ENCODE data around the gene UGGT2. TPM values are rescaled to one million over a fixed set of nuclear protein-coding genes. Genes with fewer than 3 reads are reported as not detected.
"Not testable (repeated sequence)": the region's sequence is repeated elsewhere in the genome, so short reads cannot be mapped to it uniquely, and the experiment has no call there.

UGGT2 gene
- total and polyA plus RNA-seq, 9 of the 15 experiments (the other 6 are each of a cell fraction or from before 2014, with no cell fraction given): 3.5 to 24.5 (median 18.3) TPM

GRCh38 chr13:95858286-95859075 is 194.7 kb downstream of the UGGT2 start:
- no peaks in the 10 kb centered on the region for H3K4me1 ChIP-seq (replicated peaks in 1 of 2; ENCODE audit: control insufficient read depth in 2 of 2, insufficient read depth in 2 of 2, low read length in 2 of 2)
- H3K9ac ChIP-seq (ENCODE audit: insufficient read depth in 1 of 2, low read depth in 2 of 2, low read length in 2 of 2): no peak overlapping the region
- no peaks in the 10 kb centered on the region for H3K27me3 ChIP-seq (ENCODE audit: control insufficient read depth in 2 of 2, insufficient read depth in 2 of 2, low read length in 2 of 2)
- no peaks in the 10 kb centered on the region for H4K20me1 ChIP-seq (replicated peaks; ENCODE audit: control insufficient read depth, insufficient read depth, low read length)
- no peak for DNase-seq (ENCODE audit: extremely low read depth in 1 of 4, low spot score in 3 of 4)
- no peak overlapping the region for H3K4me3 ChIP-seq
- no TSS peak for BruUV-seq (replicated peaks)
- in situ Hi-C loops (cut with MboI) (no loop called here), intact Hi-C loops (cut with micrococcal nuclease) (no loop called here)
- peak; percentile 37 for FAIRE-seq
- ATAC-seq: no peak
- H3K27ac ChIP-seq (ENCODE audit: extremely low read depth, low read depth, low read length): no peak overlapping the region
- no peak overlapping the region for H2AFZ ChIP-seq (ENCODE audit: low read depth, low read length)
- 74% methylated on average over 10 of the region's 10 CpGs for WGBS (ENCODE audit: insufficient coverage, low coverage, missing lambda C conversion rate)
- H3K79me2 ChIP-seq (ENCODE audit: control insufficient read depth, insufficient read depth, low read length): no peaks in the 10 kb centered on the region
- H3K36me3 ChIP-seq (ENCODE audit: control insufficient read depth, insufficient read depth, low read length): peaks cover 10% of the 10 kb centered on the region; the same call in 1 of the 3 replicates
- TF ChIP-seq ZFP36 (IDR thresholded peaks at IDR 0.05; ENCODE audit: low read depth, low read length, partially characterized antibody) (no peak), SNAPC5 (CRISPR knock-in tag; IDR thresholded peaks at IDR 0.05) (no peak)
- TF ChIP-seq, protein P1, sequence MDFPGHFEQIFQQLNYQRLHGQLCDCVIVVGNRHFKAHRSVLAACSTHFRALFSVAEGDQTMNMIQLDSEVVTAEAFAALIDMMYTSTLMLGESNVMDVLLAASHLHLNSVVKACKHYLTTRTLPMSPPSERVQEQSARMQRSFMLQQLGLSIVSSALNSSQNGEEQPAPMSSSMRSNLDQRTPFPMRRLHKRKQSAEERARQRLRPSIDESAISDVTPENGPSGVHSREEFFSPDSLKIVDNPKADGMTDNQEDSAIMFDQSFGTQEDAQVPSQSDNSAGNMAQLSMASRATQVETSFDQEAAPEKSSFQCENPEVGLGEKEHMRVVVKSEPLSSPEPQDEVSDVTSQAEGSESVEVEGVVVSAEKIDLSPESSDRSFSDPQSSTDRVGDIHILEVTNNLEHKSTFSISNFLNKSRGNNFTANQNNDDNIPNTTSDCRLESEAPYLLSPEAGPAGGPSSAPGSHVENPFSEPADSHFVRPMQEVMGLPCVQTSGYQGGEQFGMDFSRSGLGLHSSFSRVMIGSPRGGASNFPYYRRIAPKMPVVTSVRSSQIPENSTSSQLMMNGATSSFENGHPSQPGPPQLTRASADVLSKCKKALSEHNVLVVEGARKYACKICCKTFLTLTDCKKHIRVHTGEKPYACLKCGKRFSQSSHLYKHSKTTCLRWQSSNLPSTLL (IDR thresholded peaks at IDR 0.05): no peak
- POLR2A ChIA-PET: no interaction called here
- CTCF ChIA-PET (ENCODE audit: low intra/inter-chr PET ratio): no interaction called here
- H3K9me3 ChIP-seq (replicated peaks; ENCODE audit: control insufficient read depth, insufficient read depth, low read depth, low read length): no peaks in the 10 kb centered on the region
- H3K9me1 ChIP-seq (ENCODE audit: control insufficient read depth, insufficient read depth, low read length): no peaks in the 10 kb centered on the region
- no peak overlapping the region for H3K4me2 ChIP-seq (ENCODE audit: insufficient read depth, low read length)

- WGBS (ENCODE audit: insufficient coverage, low coverage, missing lambda C conversion rate): 100% methylated on average over 2 of the region's 26 CpGs
- H3K27ac ChIP-seq (ENCODE audit: extremely low read depth, low read depth, low read length); H4K20me1 ChIP-seq (replicated peaks; ENCODE audit: control insufficient read depth, insufficient read depth, low read length); H3K79me2 ChIP-seq (ENCODE audit: control insufficient read depth, insufficient read depth, low read length); intact Hi-C loops (cut with micrococcal nuclease); H3K9me1 ChIP-seq (ENCODE audit: control insufficient read depth, insufficient read depth, low read length); FAIRE-seq; BruUV-seq (replicated peaks); POLR2A ChIA-PET; H3K36me3 ChIP-seq (ENCODE audit: control insufficient read depth, insufficient read depth, low read length); H2AFZ ChIP-seq (ENCODE audit: low read depth, low read length); H3K4me3 ChIP-seq; ATAC-seq; CTCF ChIA-PET (ENCODE audit: low intra/inter-chr PET ratio); H3K9me3 ChIP-seq (replicated peaks; ENCODE audit: control insufficient read depth, insufficient read depth, low read depth, low read length); H3K4me2 ChIP-seq (ENCODE audit: insufficient read depth, low read length); H3K27me3 ChIP-seq (ENCODE audit: control insufficient read depth in 2 of 2, insufficient read depth in 2 of 2, low read length in 2 of 2); H3K9ac ChIP-seq (ENCODE audit: insufficient read depth in 1 of 2, low read depth in 2 of 2, low read length in 2 of 2); H3K4me1 ChIP-seq (replicated peaks in 1 of 2; ENCODE audit: control insufficient read depth in 2 of 2, insufficient read depth in 2 of 2, low read length in 2 of 2); DNase-seq (ENCODE audit: extremely low read depth in 1 of 4, low spot score in 3 of 4): not testable (repeated sequence)
- in situ Hi-C loops (cut with MboI): loop anchor here (25.0 kb wide), 1 partner anchor 308 kb away; no protein-coding TSS in a partner anchor
Measured at GRCh38 chr13:95845656-95846055, 207.5 kb downstream of the UGGT2 start.
